HepG2 (cell line): ENCODE measurements around the gene ALG3. TPM values are rescaled to one million over a fixed set of nuclear protein-coding genes. Genes with fewer than 3 reads are reported as not detected.

ENCODE experiments used
- ATAC-seq: fragments of 200-7000 bp; cut with Tn5 transposase; 3 replicates; pipeline ENCODE4 v1.9.1; 2020; ENCODE audit warnings: mild to moderate bottlenecking, moderate library complexity
- BruUV-seq: library from RNA; stranded (reverse); fragments of 400-500 nt; replicated peaks from 2 replicates; lab custom pipeline; 2021; lab: Mats Ljungman, UMichigan
- CTCF ChIA-PET: fragments of 300-600 bp; formaldehyde crosslinking; extraction: SDS; loops from one replicate; lab custom pipeline; 2021; ENCODE audit warnings: low total read pairs, inconsistent platforms, low intra/inter-chr PET ratio; lab: Yijun Ruan, JAX
- POLR2A ChIA-PET: fragments of 350-600 bp; sonication (Branson Sonifier 250); formaldehyde crosslinking; loops from one replicate; lab custom pipeline; 2020; ENCODE audit warnings: antibody characterized with exemption, inconsistent platforms; lab: Yijun Ruan, JAX
- DNase-seq: peaks from one replicate; pipeline ENCODE4 v3.0.0-alpha.2; 2015; ENCODE audit warnings: low spot score
- FAIRE-seq: peaks from 3 replicates; lab custom pipeline; 2011; peaks lifted over from hg19 to GRCh38; lab: Jason Lieb, UNC
- H2AFZ ChIP-seq: one replicate; pipeline ENCODE4 v1.6.1; 2011; ENCODE audit warnings: low read length, inconsistent platforms
- H3K27ac ChIP-seq: fragments of 300-600 bp; 3 replicates; pipeline ENCODE4 v1.8.0; 2011; ENCODE audit warnings: mixed run types, mild to moderate bottlenecking, mixed read lengths, low read length, inconsistent platforms; ENCODE audit not compliant: insufficient read depth; ENCODE audit errors: extremely low read length
- H3K27me3 ChIP-seq, 2 experiments: fragments of 200-600 bp in 1 of 2; 2 replicates in 1 of 2; 3 replicates in 1 of 2; pipeline versions ENCODE4 v1.6.0 to v1.8.0; 2011; ENCODE audit warnings: low read length in 2 of 2, mild to moderate bottlenecking in 2 of 2, moderate library complexity in 2 of 2, inconsistent platforms in 1 of 2; ENCODE audit not compliant: insufficient read depth in 2 of 2, control insufficient read depth in 1 of 2
- H3K36me3 ChIP-seq, 2 experiments: fragments of 200-600 bp in 1 of 2; replicated peaks in 1 of 2; 2 replicates in 1 of 2; 3 replicates in 1 of 2; pipeline versions ENCODE4 v1.5.1 to v1.8.0; 2011; ENCODE audit warnings: low read length in 2 of 2, inconsistent platforms in 1 of 2; ENCODE audit not compliant: insufficient read depth in 2 of 2, control insufficient read depth in 1 of 2
- H3K4me1 ChIP-seq: 2 replicates; pipeline ENCODE4 v1.5.1; 2012; ENCODE audit warnings: low read length, inconsistent platforms; ENCODE audit not compliant: insufficient read depth
- H3K4me2 ChIP-seq: 2 replicates; pipeline ENCODE4 v1.6.0; 2011; ENCODE audit warnings: low read depth, low read length, inconsistent platforms
- H3K4me3 ChIP-seq, 3 experiments: fragments of 200-600 bp in 1 of 3; sonication (generic), shearing (Covaris generic) in 1 of 3; replicated peaks in 1 of 3; 2 replicates each; pipeline ENCODE4 v1.5.1; 2011 to 2016; ENCODE audit warnings: low read length in 3 of 3, inconsistent platforms in 2 of 3, low read depth in 2 of 3, mild to moderate bottlenecking in 2 of 3, control low read depth in 1 of 3, mixed read lengths in 1 of 3; ENCODE audit not compliant: insufficient read depth in 1 of 3
- H3K79me2 ChIP-seq: one replicate; pipeline ENCODE4 v1.6.1; 2011; ENCODE audit warnings: low read length, inconsistent platforms; ENCODE audit not compliant: insufficient read depth
- H3K9ac ChIP-seq: 2 replicates; pipeline ENCODE4 v1.6.0; 2011; ENCODE audit warnings: mild to moderate bottlenecking, low read depth, low read length, inconsistent platforms; ENCODE audit not compliant: insufficient read depth
- H3K9me3 ChIP-seq: 2 replicates; pipeline ENCODE4 v1.5.1; 2012; ENCODE audit warnings: mild to moderate bottlenecking, low read length
- H4K20me1 ChIP-seq: 2 replicates; pipeline ENCODE4 v1.6.0; 2011; ENCODE audit warnings: inconsistent platforms, mild to moderate bottlenecking, low read length, moderate library complexity; ENCODE audit not compliant: insufficient read depth
- HNF4A ChIP-seq: sonication (generic); formaldehyde crosslinking; IDR thresholded peaks from 2 replicates; pipeline ENCODE4 v1.4.0; 2020; ENCODE audit warnings: missing genetic modification reagents
- HNRNPL ChIP-seq: fragments of 200-400 bp; formaldehyde crosslinking; IDR thresholded peaks from 2 replicates; pipeline ENCODE4 v1.6.1; 2017; ENCODE audit warnings: mild to moderate bottlenecking, low read depth, low read length
- MED13 ChIP-seq: sonication (generic); formaldehyde crosslinking; IDR thresholded peaks from 2 replicates; pipeline ENCODE4 v1.5.0; 2020; ENCODE audit warnings: missing genetic modification reagents
- MYC ChIP-seq: sonication (generic); formaldehyde crosslinking; IDR thresholded peaks from 2 replicates; pipeline ENCODE4 v1.9.0; 2021; ENCODE audit warnings: missing genetic modification reagents, borderline replicate concordance
- PHF8 ChIP-seq: sonication (generic); formaldehyde crosslinking; IDR thresholded peaks from 2 replicates; pipeline ENCODE4 v1.5.0; 2020; ENCODE audit warnings: missing genetic modification reagents
- RBM39 ChIP-seq: fragments of 200-400 bp; formaldehyde crosslinking; IDR thresholded peaks from one replicate; pipeline ENCODE4 v1.6.1; 2018; ENCODE audit warnings: antibody characterized with exemption, mild to moderate bottlenecking, low read depth, low read length; ENCODE audit not compliant: poor library complexity, severe bottlenecking
- WIZ ChIP-seq: sonication (generic); formaldehyde crosslinking; IDR thresholded peaks from 2 replicates; pipeline ENCODE4 v1.5.1; 2020; ENCODE audit warnings: mild to moderate bottlenecking, missing genetic modification reagents
- ZFX ChIP-seq: sonication (generic); formaldehyde crosslinking; IDR thresholded peaks from 2 replicates; pipeline ENCODE4 v1.4.0; 2020; ENCODE audit warnings: mild to moderate bottlenecking, low read depth, missing genetic modification reagents, moderate library complexity
- ZMYM2 ChIP-seq: sonication (generic); formaldehyde crosslinking; IDR thresholded peaks from 2 replicates; pipeline ENCODE4 v1.8.0; 2022; ENCODE audit warnings: mild to moderate bottlenecking, missing genetic modification reagents
- ZNF331 ChIP-seq: sonication (generic); formaldehyde crosslinking; IDR thresholded peaks from 2 replicates; pipeline ENCODE4 v1.4.0; 2020; ENCODE audit warnings: missing genetic modification reagents
- ZNF605 ChIP-seq: sonication (generic); formaldehyde crosslinking; IDR thresholded peaks from 2 replicates; pipeline ENCODE4 v1.8.0; 2022; ENCODE audit warnings: mild to moderate bottlenecking, missing genetic modification reagents
- WGBS: methylation state at CpG from one replicate; pipeline ENCODE4 v1.1.6; 2017; ENCODE audit warnings: low lambda C conversion rate; 5-methylcytosine and 5-hydroxymethylcytosine counted together
- in situ Hi-C: cut with HindIII; loops from 2 replicates; pipeline ENCODE4 v1.10.0; 2017; ENCODE audit warnings: low pct_unique_long_range_greater_than_20kb; ENCODE audit not compliant: extremely low pct_ligation_motif_present
- intact Hi-C: fragments of 100-400 bp; cut with micrococcal nuclease; formaldehyde crosslinking; loops from one replicate; pipeline ENCODE4 v1.10.0; 2022; ENCODE audit not compliant: unreplicated experiment
- polyA plus RNA-seq, 8 experiments: library from polyadenylated mRNA; depleted of rRNA in 3 of 8; stranded (reverse) in 7 of 8; unstranded in 1 of 8; fragments of >200 nt; fragmentation: Illumina TruSeq in 4 of 8; extraction: Trizol in 4 of 8; gene quantifications; 2 replicates each; pipeline versions ENCODE4 v1.2.1 to v1.2.3, GENCODE V29; 2011 to 2016; ENCODE audit warnings: low read depth in 4 of 8, missing spikeins in 1 of 8, mixed read lengths in 1 of 8; ENCODE audit not compliant: insufficient read depth in 1 of 8
- total RNA-seq, 5 experiments: library from RNA; depleted of rRNA; stranded (reverse); fragments of >200 nt; fragmentation: Illumina TruSeq; extraction: Trizol; gene quantifications; 2 replicates each; pipeline ENCODE4 v1.2.3, GENCODE V29; 2016; ENCODE audit warnings: low read depth in 1 of 5
- TF ChIP-seq, protein P1 (sequence below): sonication (generic); formaldehyde crosslinking; IDR thresholded peaks from 2 replicates; pipeline ENCODE4 v1.8.1; 2023; ENCODE audit warnings: mild to moderate bottlenecking, moderate library complexity, missing genetic modification reagents
- TF ChIP-seq, protein P2 (sequence below): sonication (generic); formaldehyde crosslinking; IDR thresholded peaks from 2 replicates; pipeline ENCODE4 v1.4.0; 2020; ENCODE audit warnings: missing genetic modification reagents
- TF ChIP-seq, protein P3 (sequence below): sonication (generic); formaldehyde crosslinking; IDR thresholded peaks from 2 replicates; pipeline ENCODE4 v1.5.1; 2020; ENCODE audit warnings: mild to moderate bottlenecking, missing genetic modification reagents, moderate library complexity

The ALG3 gene
- total and polyA plus RNA-seq, 2 of the 13 experiments (the other 11 are each of a cell fraction or from before 2014, with no cell fraction given): 46.6 to 57.1 TPM

DNA sequence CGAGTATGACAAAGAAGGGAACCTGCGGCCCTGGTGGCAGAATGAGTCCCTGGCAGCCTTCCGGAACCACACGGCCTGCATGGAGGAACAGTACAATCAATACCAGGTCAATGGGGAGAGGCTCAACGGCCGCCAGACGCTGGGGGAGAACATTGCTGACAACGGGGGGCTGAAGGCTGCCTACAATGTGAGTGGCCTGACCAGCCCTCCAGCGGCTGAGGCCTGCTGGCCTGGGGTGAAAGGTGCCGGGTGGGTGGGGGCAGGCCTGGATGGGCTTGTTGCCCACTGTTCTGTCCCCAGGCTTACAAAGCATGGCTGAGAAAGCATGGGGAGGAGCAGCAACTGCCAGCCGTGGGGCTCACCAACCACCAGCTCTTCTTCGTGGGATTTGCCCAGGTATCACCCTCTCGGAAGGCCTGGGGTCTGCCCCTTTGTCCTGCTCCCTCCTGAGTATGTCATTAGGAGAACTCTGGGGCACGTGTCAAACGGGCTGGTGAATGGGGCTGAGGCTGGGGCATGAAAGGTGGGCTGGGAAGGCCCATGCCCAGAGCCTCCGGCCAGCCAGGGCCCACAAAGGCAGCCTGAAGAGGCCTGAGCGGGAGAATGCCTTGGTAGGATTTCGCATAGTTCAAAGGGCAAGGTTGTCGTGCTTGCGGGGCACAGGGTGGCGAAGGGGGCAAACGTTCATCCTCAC is 42.4 kb upstream of the ALG3 start:
- no TSS peak for BruUV-seq
- H3K9me3 ChIP-seq: no peaks in the 10 kb centered on the region
- FAIRE-seq (no peak), DNase-seq (no peak), ATAC-seq (peak; percentile 39)
- H3K27ac ChIP-seq: no peak overlapping the region
- no peak overlapping the region; the same call in 1 of the 2 replicates for H3K9ac ChIP-seq
- H3K79me2 ChIP-seq: no peaks in the 10 kb centered on the region
- ChIA-PET POLR2A (interaction anchor here (0.7 to 1.1 kb wide), 4 partner anchors 24 to 106 kb away, joined by 3 to 4 read pairs (median 3); partner anchors contain the start of gene ABCF3), CTCF (no interaction called here)
- in situ Hi-C loops: no loop called here
- H3K4me2 ChIP-seq: peak overlapping the region; percentile 67
- intact Hi-C loops: loop anchor here (5.0 kb wide), 1 partner anchor 251 kb away; no protein-coding TSS in a partner anchor
- no peak overlapping the region for H2AFZ ChIP-seq
- H3K4me1 ChIP-seq: peaks cover 52% of the 10 kb centered on the region
- H3K36me3 ChIP-seq: no peaks in the 10 kb centered on the region
- no peaks in the 10 kb centered on the region for H4K20me1 ChIP-seq
- peak overlapping the region; percentile 33 to 59 (median 45); a peak in 4 of 6 replicates for H3K4me3 ChIP-seq
- WGBS: 17% methylated on average over 7 of the region's 22 CpGs
- H3K27me3 ChIP-seq: peaks cover 3 to 12% of the 10 kb centered on the region in 2 experiments; a peak in 3 of 5 replicates
- TF ChIP-seq, protein P1, sequence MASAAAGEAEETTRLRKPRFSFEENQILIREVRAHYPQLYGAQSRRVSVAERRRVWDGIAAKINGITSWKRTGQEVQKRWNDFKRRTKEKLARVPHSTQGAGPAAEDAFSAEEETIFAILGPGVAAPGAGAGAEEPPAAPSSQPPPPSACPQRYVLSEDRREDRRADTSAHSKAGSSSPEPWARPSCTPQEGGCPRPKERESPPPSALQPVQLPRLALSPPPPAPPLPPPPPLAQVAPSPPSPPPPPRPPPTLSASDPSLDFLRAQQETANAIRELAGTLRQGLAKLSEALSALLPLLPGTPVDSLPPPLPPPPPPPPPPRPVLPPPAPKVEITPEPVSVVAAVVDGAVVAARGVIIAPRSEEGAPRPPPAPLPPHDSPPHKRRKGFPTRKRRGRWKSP (CRISPR knock-in tag): no peak
- TF ChIP-seq, protein P2, sequence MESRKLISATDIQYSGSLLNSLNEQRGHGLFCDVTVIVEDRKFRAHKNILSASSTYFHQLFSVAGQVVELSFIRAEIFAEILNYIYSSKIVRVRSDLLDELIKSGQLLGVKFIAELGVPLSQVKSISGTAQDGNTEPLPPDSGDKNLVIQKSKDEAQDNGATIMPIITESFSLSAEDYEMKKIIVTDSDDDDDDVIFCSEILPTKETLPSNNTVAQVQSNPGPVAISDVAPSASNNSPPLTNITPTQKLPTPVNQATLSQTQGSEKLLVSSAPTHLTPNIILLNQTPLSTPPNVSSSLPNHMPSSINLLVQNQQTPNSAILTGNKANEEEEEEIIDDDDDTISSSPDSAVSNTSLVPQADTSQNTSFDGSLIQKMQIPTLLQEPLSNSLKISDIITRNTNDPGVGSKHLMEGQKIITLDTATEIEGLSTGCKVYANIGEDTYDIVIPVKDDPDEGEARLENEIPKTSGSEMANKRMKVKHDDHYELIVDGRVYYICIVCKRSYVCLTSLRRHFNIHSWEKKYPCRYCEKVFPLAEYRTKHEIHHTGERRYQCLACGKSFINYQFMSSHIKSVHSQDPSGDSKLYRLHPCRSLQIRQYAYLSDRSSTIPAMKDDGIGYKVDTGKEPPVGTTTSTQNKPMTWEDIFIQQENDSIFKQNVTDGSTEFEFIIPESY: 0 out of 2 replicates have a peak, but pooled peaks have one; percentile 9
- TF ChIP-seq, protein P3, sequence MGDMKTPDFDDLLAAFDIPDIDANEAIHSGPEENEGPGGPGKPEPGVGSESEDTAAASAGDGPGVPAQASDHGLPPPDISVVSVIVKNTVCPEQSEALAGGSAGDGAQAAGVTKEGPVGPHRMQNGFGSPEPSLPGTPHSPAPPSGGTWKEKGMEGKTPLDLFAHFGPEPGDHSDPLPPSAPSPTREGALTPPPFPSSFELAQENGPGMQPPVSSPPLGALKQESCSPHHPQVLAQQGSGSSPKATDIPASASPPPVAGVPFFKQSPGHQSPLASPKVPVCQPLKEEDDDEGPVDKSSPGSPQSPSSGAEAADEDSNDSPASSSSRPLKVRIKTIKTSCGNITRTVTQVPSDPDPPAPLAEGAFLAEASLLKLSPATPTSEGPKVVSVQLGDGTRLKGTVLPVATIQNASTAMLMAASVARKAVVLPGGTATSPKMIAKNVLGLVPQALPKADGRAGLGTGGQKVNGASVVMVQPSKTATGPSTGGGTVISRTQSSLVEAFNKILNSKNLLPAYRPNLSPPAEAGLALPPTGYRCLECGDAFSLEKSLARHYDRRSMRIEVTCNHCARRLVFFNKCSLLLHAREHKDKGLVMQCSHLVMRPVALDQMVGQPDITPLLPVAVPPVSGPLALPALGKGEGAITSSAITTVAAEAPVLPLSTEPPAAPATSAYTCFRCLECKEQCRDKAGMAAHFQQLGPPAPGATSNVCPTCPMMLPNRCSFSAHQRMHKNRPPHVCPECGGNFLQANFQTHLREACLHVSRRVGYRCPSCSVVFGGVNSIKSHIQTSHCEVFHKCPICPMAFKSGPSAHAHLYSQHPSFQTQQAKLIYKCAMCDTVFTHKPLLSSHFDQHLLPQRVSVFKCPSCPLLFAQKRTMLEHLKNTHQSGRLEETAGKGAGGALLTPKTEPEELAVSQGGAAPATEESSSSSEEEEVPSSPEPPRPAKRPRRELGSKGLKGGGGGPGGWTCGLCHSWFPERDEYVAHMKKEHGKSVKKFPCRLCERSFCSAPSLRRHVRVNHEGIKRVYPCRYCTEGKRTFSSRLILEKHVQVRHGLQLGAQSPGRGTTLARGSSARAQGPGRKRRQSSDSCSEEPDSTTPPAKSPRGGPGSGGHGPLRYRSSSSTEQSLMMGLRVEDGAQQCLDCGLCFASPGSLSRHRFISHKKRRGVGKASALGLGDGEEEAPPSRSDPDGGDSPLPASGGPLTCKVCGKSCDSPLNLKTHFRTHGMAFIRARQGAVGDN (CRISPR knock-in tag): peak; percentile 71
- TF ChIP-seq ZNF605 (CRISPR knock-in tag) (peak; percentile 39; the same call in 1 of the 2 replicates), PHF8 (peak; percentile 19; the same call in 1 of the 2 replicates), HNRNPL (peak; percentile 87), ZFX (CRISPR knock-in tag) (peak; percentile 49), ZMYM2 (CRISPR knock-in tag) (peak; percentile 50; the same call in 1 of the 2 replicates), RBM39 (peak; percentile 12), MED13 (no peak), ZNF331 (CRISPR knock-in tag) (no peak), WIZ (CRISPR knock-in tag) (no peak), MYC (0 out of 2 replicates have a peak, but pooled peaks have one; percentile 18), HNF4A (CRISPR knock-in tag) (peak; percentile 56)
